Activated CD4-positive, alpha-beta T cell treated with anti-CD3 and anti-CD28 coated beads for 1 hour (primary cell): ENCODE data around the gene ERBB2.
A peak's percentile ranks its signal among the peaks of the same experiment; 100 is the strongest.
"Not testable (repeated sequence)": the region's sequence is repeated elsewhere in the genome, so short reads cannot be mapped to it uniquely, and the experiment has no call there.

Source experiments
- DNase-seq: peaks from one replicate; pipeline ENCODE4 v3.0.0-alpha.2; 2020

The ERBB2 gene

GRCh38 chr17:39730095-39730921 lies 30.4 kb downstream of the ERBB2 start, which contains the start of gene MIEN1:
TSS of gene MIEN1 (minus strand) at chr17:39730532. CDS start at chr17:39730495, 37 bp downstream.
- DNase-seq, result peak; percentile 90

- no peak for DNase-seq
Observed at GRCh38 chr17:39732586-39732985, 32.7 kb downstream of the ERBB2 start.

GRCh38 chr17:39735882-39736281 lies 36.0 kb downstream of the ERBB2 start:
- DNase-seq, result no peak

- no peak for DNase-seq
Observed at GRCh38 chr17:39736319-39737165, 36.7 kb downstream of the ERBB2 start.

GRCh38 chr17:39737206-39737759 lies 37.4 kb downstream of the ERBB2 start:
- no peak for DNase-seq

- DNase-seq, result no peak
Observed at GRCh38 chr17:39737760-39738567, 38.1 kb downstream of the ERBB2 start, which contains the start of gene GRB7. TSS of gene GRB7 (plus strand) at chr17:39737938. CDS start at chr17:39742302, 4,364 bp downstream.

- DNase-seq, result peak; percentile 26
Observed at GRCh38 chr17:39738568-39738901, 38.7 kb downstream of the ERBB2 start.

GRCh38 chr17:39738983-39739884 lies 39.4 kb downstream of the ERBB2 start:
- no peak for DNase-seq

- DNase-seq, result no peak
Observed at GRCh38 chr17:39739885-39740356, 40.1 kb downstream of the ERBB2 start.

GRCh38 chr17:39740357-39741111 lies 40.7 kb downstream of the ERBB2 start:
- DNase-seq, result no peak

- DNase-seq, result no peak
Observed at GRCh38 chr17:39742126-39742855, 42.4 kb downstream of the ERBB2 start.

GRCh38 chr17:39742856-39743436 lies 43.1 kb downstream of the ERBB2 start:
- DNase-seq, result no peak

- no peak for DNase-seq
Observed at GRCh38 chr17:39744075-39744835, 44.4 kb downstream of the ERBB2 start.

GRCh38 chr17:39744836-39745215 lies 45.0 kb downstream of the ERBB2 start:
- DNase-seq, result no peak

GRCh38 chr17:39745335-39746144 lies 45.7 kb downstream of the ERBB2 start:
- DNase-seq, result no peak

GRCh38 chr17:39746145-39746461 lies 46.2 kb downstream of the ERBB2 start:
- DNase-seq, result no peak

GRCh38 chr17:39747745-39748144 lies 47.9 kb downstream of the ERBB2 start:
- DNase-seq, result no peak

GRCh38 chr17:39748444-39749034 lies 48.7 kb downstream of the ERBB2 start:
- not testable (repeated sequence) for DNase-seq
